Trophoblast cell (in vitro differentiated cells and primary cell): ENCODE data around the gene ETS2.
A peak's percentile ranks its signal among the peaks of the same experiment; 100 is the strongest.

Experiments used
- DNase-seq, 2 donors: peaks; one replicate each; pipeline ENCODE4 v3.0.0-alpha.2; 2016
- H2AFZ ChIP-seq: 2 replicates; pipeline ENCODE4 v1.6.1; 2013; ENCODE audit warnings: low read length, moderate library complexity, mild to moderate bottlenecking; ENCODE audit not compliant: insufficient read depth, poor library complexity
- H2AK5ac ChIP-seq: 2 replicates; pipeline ENCODE4 v1.6.1; 2013; ENCODE audit warnings: mild to moderate bottlenecking, low read length
- H2BK120ac ChIP-seq: 2 replicates; pipeline ENCODE4 v1.6.1; 2013; ENCODE audit warnings: low read length, mild to moderate bottlenecking, moderate library complexity; ENCODE audit not compliant: insufficient read depth, poor library complexity
- H2BK12ac ChIP-seq: 2 replicates; pipeline ENCODE4 v1.6.1; 2013; ENCODE audit warnings: mild to moderate bottlenecking, low read length, moderate library complexity
- H2BK5ac ChIP-seq: 2 replicates; pipeline ENCODE4 v1.6.1; 2013; ENCODE audit warnings: low read length, low read depth, moderate library complexity, mild to moderate bottlenecking; ENCODE audit not compliant: poor library complexity
- H3K14ac ChIP-seq: 2 replicates; pipeline ENCODE4 v1.6.1; 2013; ENCODE audit warnings: mild to moderate bottlenecking, low read length
- H3K18ac ChIP-seq: 2 replicates; pipeline ENCODE4 v1.6.1; 2013; ENCODE audit warnings: mild to moderate bottlenecking, low read length
- H3K23ac ChIP-seq: 2 replicates; pipeline ENCODE4 v1.6.1; 2013; ENCODE audit warnings: low read length
- H3K27ac ChIP-seq: 2 replicates; pipeline ENCODE4 v1.5.1; 2013; ENCODE audit warnings: low read depth, mild to moderate bottlenecking, inconsistent platforms, low read length, moderate library complexity
- H3K27me3 ChIP-seq: 2 replicates; pipeline ENCODE4 v1.6.1; 2013; ENCODE audit warnings: inconsistent platforms, mild to moderate bottlenecking, low read length, moderate library complexity; ENCODE audit not compliant: insufficient read depth
- H3K36me3 ChIP-seq, 2 experiments: 1 replicate in 1 of 2; 2 replicates in 1 of 2; pipeline ENCODE4 v1.6.1; 2013; ENCODE audit warnings: low read length in 2 of 2, mild to moderate bottlenecking in 2 of 2, moderate library complexity in 1 of 2; ENCODE audit not compliant: insufficient read depth in 2 of 2, control insufficient read depth in 1 of 2
- H3K4ac ChIP-seq: 2 replicates; pipeline ENCODE4 v1.6.1; 2013; ENCODE audit warnings: low read depth, mild to moderate bottlenecking, low read length, moderate library complexity
- H3K4me1 ChIP-seq, 2 experiments: 1 replicate in 1 of 2; 2 replicates in 1 of 2; pipeline ENCODE4 v1.6.1; 2013; ENCODE audit warnings: low read length in 2 of 2, mild to moderate bottlenecking in 2 of 2, moderate library complexity in 1 of 2; ENCODE audit not compliant: insufficient read depth in 2 of 2, control insufficient read depth in 1 of 2
- H3K4me2 ChIP-seq: 2 replicates; pipeline ENCODE4 v1.6.1; 2013; ENCODE audit warnings: inconsistent platforms, mild to moderate bottlenecking, low read length, moderate library complexity
- H3K4me3 ChIP-seq: 2 replicates; pipeline ENCODE4 v1.5.1; 2013; ENCODE audit warnings: mild to moderate bottlenecking, low read depth, low read length, inconsistent platforms
- H3K79me1 ChIP-seq: one replicate; pipeline ENCODE4 v1.6.1; 2013; ENCODE audit warnings: low read length
- H3K79me2 ChIP-seq: 2 replicates; pipeline ENCODE4 v1.6.1; 2013; ENCODE audit warnings: low read length, mild to moderate bottlenecking; ENCODE audit not compliant: control insufficient read depth, insufficient read depth, poor library complexity
- H3K9ac ChIP-seq: 2 replicates; pipeline ENCODE4 v1.6.1; 2013; ENCODE audit warnings: mild to moderate bottlenecking, low read length
- H3K9me3 ChIP-seq: 2 replicates; pipeline ENCODE4 v1.6.1; 2013; ENCODE audit warnings: low read depth, mild to moderate bottlenecking, control low read depth, inconsistent platforms, low read length; ENCODE audit not compliant: insufficient read depth
- H4K12ac ChIP-seq: 2 replicates; pipeline ENCODE4 v1.6.1; 2013; ENCODE audit warnings: low read depth, mild to moderate bottlenecking, low read length, moderate library complexity
- H4K8ac ChIP-seq: 2 replicates; pipeline ENCODE4 v1.6.1; 2013; ENCODE audit warnings: low read depth, mild to moderate bottlenecking, low read length, moderate library complexity
- H4K91ac ChIP-seq: one replicate; pipeline ENCODE4 v1.6.1; 2013; ENCODE audit warnings: low read depth, mild to moderate bottlenecking, low read length, moderate library complexity
- WGBS: extraction: QIAGEN DNeasy Blood & Tissue Kit; methylation state at CpG from one replicate; pipeline ENCODE4 v1.1.7; 2013; ENCODE audit warnings: missing lambda C conversion rate; ENCODE audit not compliant: insufficient read length, insufficient coverage; ENCODE audit errors: extremely low coverage; 5-methylcytosine and 5-hydroxymethylcytosine counted together

Gene ETS2

DNA sequence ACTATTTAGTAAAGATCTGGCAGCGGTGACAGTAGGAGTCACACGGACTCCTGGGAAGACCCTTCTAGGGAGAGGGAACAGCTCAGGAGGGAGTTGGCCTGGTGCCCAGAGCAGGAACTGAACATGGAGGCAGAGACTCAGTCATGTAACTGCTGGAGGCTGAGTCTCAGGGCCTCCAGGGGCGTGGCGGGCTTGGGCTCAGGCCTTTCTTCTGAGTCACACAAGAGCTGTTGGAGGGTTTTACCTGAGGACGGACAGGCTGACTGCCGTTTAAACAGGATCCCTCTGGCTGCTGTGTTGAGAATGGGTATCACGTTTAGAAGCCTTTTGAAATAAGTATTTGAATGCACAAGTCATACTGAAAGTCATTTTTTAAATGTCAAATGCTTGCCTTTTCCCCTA is 7.2 kb upstream of the ETS2 start:
- peak overlapping the region; percentile 41 for H3K4ac ChIP-seq
- H3K18ac ChIP-seq, result no peak overlapping the region
- H4K91ac ChIP-seq, result peak overlapping the region; percentile 90
- WGBS, result no CpG with 5 or more reads among the region's 7 CpGs
- H3K27ac ChIP-seq, result peak overlapping the region; percentile 65
- H3K4me3 ChIP-seq, result no peak overlapping the region
- H3K4me1 ChIP-seq, result peaks cover 16 to 29% of the 10 kb centered on the region in 2 experiments
- H3K9me3 ChIP-seq, result no peaks in the 10 kb centered on the region
- peaks cover 19% of the 10 kb centered on the region for H3K79me1 ChIP-seq
- no peak overlapping the region for H3K9ac ChIP-seq
- no peaks in the 10 kb centered on the region for H3K36me3 ChIP-seq
- no peak overlapping the region for H4K12ac ChIP-seq
- peak overlapping the region; percentile 39 for H2BK12ac ChIP-seq
- H4K8ac ChIP-seq, result no peak overlapping the region
- H2AFZ ChIP-seq, result peak overlapping the region; percentile 37
- peak; percentile 96 to 98 for DNase-seq
- no peaks in the 10 kb centered on the region for H3K79me2 ChIP-seq
- no peak overlapping the region for H3K4me2 ChIP-seq
- no peak overlapping the region for H3K14ac ChIP-seq
- H3K27me3 ChIP-seq, result no peaks in the 10 kb centered on the region
- H2BK5ac ChIP-seq, result peak overlapping the region; percentile 59
- H2AK5ac ChIP-seq, result no peak overlapping the region
- H3K23ac ChIP-seq, result no peak overlapping the region
- peak overlapping the region; percentile 76 for H2BK120ac ChIP-seq

DNA sequence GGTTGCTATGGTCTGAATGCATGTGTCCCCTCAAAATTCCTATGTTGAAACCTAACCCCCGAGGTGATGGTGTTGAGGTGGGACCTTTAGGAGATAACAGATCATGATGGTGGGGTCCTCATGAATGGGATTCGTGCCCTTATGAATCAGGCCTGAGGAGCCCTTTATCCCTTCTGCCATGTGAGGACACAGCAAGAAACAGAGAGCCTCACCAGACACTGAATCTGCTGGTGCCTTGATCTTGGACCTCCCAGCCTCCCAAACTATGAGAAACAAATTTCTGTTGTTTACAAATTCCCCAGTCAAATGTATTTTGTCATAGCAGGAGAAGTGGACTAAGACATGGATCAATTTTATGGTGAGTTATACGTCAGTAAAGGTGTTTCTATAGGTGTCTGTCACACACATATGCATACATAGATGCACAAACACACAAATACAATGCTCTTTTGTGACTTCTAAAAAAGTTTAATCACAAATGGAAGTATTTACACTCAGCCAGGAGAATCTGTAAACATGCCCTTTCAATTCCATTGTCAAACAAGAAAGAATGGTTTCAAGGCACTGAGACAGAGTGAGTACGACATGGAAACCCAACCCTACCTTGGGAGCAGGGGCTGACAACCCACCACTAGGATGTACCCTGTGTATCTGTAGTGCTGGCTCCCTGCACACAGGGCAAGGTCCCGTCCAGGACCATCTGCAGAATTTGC is 5.5 kb upstream of the ETS2 start:
- H2AFZ ChIP-seq, result no peak overlapping the region
- no peak overlapping the region for H4K12ac ChIP-seq
- H2BK120ac ChIP-seq, result peak overlapping the region; percentile 25
- peak overlapping the region; percentile 38 for H2AK5ac ChIP-seq
- H3K4me3 ChIP-seq, result no peak overlapping the region
- no peaks in the 10 kb centered on the region for H3K79me2 ChIP-seq
- H3K14ac ChIP-seq, result no peak overlapping the region
- no peak overlapping the region for H3K18ac ChIP-seq
- no peak overlapping the region for H2BK5ac ChIP-seq
- no peak overlapping the region for H3K23ac ChIP-seq
- no peak overlapping the region for H3K9ac ChIP-seq
- no peak overlapping the region for H4K8ac ChIP-seq
- no peaks in the 10 kb centered on the region for H3K9me3 ChIP-seq
- peaks cover 20% of the 10 kb centered on the region for H3K79me1 ChIP-seq
- no peak overlapping the region for H3K27ac ChIP-seq
- DNase-seq, result peak; percentile 80 to 82
- H2BK12ac ChIP-seq, result peak overlapping the region; percentile 78
- H3K36me3 ChIP-seq, result no peaks in the 10 kb centered on the region
- H3K4me2 ChIP-seq, result no peak overlapping the region
- H4K91ac ChIP-seq, result peak overlapping the region; percentile 75
- peaks cover 23 to 37% of the 10 kb centered on the region in 2 experiments for H3K4me1 ChIP-seq
- no peak overlapping the region for H3K4ac ChIP-seq
- H3K27me3 ChIP-seq, result no peaks in the 10 kb centered on the region
- no CpG with 5 or more reads among the region's 5 CpGs for WGBS

DNA sequence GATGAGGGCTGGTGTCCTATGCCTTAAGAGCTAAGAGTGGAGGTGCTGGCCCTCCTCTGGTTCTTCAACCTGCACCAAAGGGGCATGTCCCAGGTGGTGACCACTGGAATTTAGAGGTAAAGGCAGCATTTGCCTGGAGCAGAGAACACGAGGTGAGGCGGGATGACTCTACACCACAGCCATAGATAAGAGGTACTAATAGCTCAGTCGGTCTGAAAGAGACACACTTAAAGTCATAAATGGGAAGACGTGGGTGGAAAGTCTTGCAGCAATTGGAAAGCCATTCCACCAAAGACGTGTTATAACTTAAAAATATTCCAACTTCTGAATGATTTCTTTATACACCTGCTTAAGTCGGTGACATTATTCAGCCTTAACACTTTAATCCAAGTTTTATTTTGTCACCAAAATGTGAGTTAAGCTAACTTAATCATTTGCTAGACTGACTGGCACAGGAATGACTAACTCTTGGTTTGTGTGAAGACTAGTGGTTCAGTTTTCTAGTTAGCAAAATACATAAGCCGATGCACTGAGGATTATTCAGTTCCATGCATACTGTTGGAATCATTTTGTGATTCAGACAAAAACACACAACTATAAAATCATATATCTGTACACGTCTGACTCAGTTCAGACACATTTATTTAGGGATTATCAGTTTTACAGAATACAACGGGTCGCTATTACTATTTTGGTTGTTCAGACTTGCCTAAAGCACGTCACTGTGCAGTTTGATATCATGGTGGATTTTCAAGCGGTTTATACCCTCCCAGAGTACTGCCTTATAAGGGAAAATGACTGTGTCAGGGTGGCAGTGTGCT is 4.6 kb upstream of the ETS2 start:
- Histone ChIP-seq H3K36me3 (no peaks in the 10 kb centered on the region), H4K8ac (peak overlapping the region; percentile 26), H3K79me2 (peaks cover 5% of the 10 kb centered on the region), H2AFZ (no peak overlapping the region), H3K9ac (no peak overlapping the region), H3K4me1 (peaks cover 24 to 35% of the 10 kb centered on the region in 2 experiments), H4K91ac (no peak overlapping the region), H3K27me3 (no peaks in the 10 kb centered on the region), H4K12ac (no peak overlapping the region), H3K27ac (peak overlapping the region; percentile 20), H2BK120ac (peak overlapping the region; percentile 44), H2BK12ac (peak overlapping the region; percentile 53), H2AK5ac (peak overlapping the region; percentile 63), H3K14ac (no peak overlapping the region), H3K4ac (peak overlapping the region; percentile 15), H3K79me1 (peaks cover 28% of the 10 kb centered on the region), H3K23ac (no peak overlapping the region), H2BK5ac (no peak overlapping the region), H3K4me2 (no peak overlapping the region), H3K9me3 (no peaks in the 10 kb centered on the region), H3K4me3 (no peak overlapping the region), H3K18ac (no peak overlapping the region)
- no CpG with 5 or more reads among the region's 12 CpGs for WGBS
- peak; percentile 46 to 50 for DNase-seq

DNA sequence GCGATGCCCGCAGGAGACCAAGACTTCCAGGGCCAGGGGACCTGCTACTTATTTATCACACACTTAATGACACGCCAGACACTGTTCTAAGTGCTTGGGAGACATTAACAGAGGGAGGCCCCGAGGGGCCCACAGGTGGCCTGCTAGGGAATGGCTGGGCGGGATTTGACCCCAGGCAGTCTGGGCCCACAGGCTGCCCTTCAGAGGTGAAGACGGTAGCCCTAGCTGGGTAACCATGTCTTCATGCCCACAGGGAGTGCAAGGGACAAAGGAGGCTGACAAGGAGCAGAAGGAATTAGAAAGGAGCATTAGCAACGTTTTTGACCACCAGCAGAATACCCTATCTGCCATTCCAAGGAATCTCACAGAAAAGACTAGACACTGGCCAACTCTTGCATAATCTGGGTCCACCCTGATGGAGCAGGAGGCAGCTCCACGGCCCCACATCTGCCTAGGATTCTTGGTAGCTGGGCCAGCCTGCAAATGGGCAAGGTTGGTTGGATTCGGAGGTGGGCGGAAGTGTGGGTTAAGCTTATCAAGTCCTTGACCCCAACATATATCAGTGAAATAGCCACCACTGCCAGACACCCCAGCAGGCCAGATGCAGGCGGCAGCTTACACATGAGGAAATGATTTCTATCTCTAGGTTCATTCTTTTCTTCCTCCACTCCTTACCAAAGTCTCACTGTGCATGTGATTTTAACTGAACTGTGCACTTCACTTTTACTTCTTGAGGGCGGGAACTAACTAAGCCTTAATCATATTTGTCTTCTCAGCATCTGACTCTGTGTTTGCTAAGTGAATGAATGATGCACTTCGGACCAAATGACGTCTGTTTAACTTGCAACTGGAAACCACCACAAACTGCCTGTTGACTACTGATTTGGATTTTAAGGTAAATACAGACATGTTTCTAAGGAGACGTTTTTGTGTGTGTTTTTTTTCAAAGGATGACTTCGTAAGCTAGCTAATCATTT is 3.4 kb upstream of the ETS2 start:
- peak overlapping the region; percentile 18 for H3K14ac ChIP-seq
- no peak overlapping the region for H2BK120ac ChIP-seq
- DNase-seq, result peak; percentile 98 to 99
- no peaks in the 10 kb centered on the region for H3K27me3 ChIP-seq
- no peak overlapping the region for H3K4ac ChIP-seq
- H3K4me2 ChIP-seq, result no peak overlapping the region
- H3K27ac ChIP-seq, result no peak overlapping the region
- H2AK5ac ChIP-seq, result peak overlapping the region; percentile 80
- H3K18ac ChIP-seq, result no peak overlapping the region
- H3K9ac ChIP-seq, result no peak overlapping the region
- no peak overlapping the region for H3K23ac ChIP-seq
- H4K91ac ChIP-seq, result no peak overlapping the region
- no peak overlapping the region for H4K12ac ChIP-seq
- H3K79me2 ChIP-seq, result peaks cover 10% of the 10 kb centered on the region
- no peak overlapping the region for H3K4me3 ChIP-seq
- H3K36me3 ChIP-seq, result no peaks in the 10 kb centered on the region
- H3K9me3 ChIP-seq, result no peaks in the 10 kb centered on the region
- peaks cover 26% of the 10 kb centered on the region for H3K79me1 ChIP-seq
- no peak overlapping the region for H2AFZ ChIP-seq
- H2BK5ac ChIP-seq, result peak overlapping the region; percentile 36
- no peak overlapping the region for H4K8ac ChIP-seq
- H2BK12ac ChIP-seq, result peak overlapping the region; percentile 52
- WGBS, result no CpG with 5 or more reads among the region's 16 CpGs
- H3K4me1 ChIP-seq, result peaks cover 17 to 25% of the 10 kb centered on the region in 2 experiments
